Activated CD4-positive, alpha-beta T cell treated with anti-CD3 and anti-CD28 coated beads, Interleukin-2, amount 50 U/mL, for 48 hours (primary cell): Measurements from ENCODE around the gene FBN2.
"Not testable (repeated sequence)": the region's sequence is repeated elsewhere in the genome, so short reads cannot be mapped to it uniquely, and the experiment has no call there.

ENCODE experiments used
- DNase-seq, 2 experiments: peaks; one replicate each; pipeline ENCODE4 v3.0.0-alpha.2; 2020

FBN2 gene

GRCh38 chr5:128413356-128413755, 124.7 kb downstream of the FBN2 start:
- DNase-seq = no peak

GRCh38 chr5:128412145-128412930, 125.7 kb downstream of the FBN2 start:
- no peak for DNase-seq

- DNase-seq = no peak
Observed at GRCh38 chr5:128409166-128409800, 128.8 kb downstream of the FBN2 start.

GRCh38 chr5:128408622-128409021, 129.4 kb downstream of the FBN2 start:
- no peak for DNase-seq

GRCh38 chr5:128407944-128408343, 130.1 kb downstream of the FBN2 start:
- DNase-seq = no peak

- no peak for DNase-seq
Observed at GRCh38 chr5:128406803-128407202, 131.2 kb downstream of the FBN2 start.

GRCh38 chr5:128405159-128405558, 132.9 kb downstream of the FBN2 start:
- DNase-seq = no peak

GRCh38 chr5:128403333-128403732, 134.7 kb downstream of the FBN2 start:
- no peak for DNase-seq

GRCh38 chr5:128402506-128402905, 135.5 kb downstream of the FBN2 start:
- DNase-seq = no peak

- not testable (repeated sequence) for DNase-seq
Observed at GRCh38 chr5:128400766-128401165, 137.3 kb downstream of the FBN2 start.

- no peak for DNase-seq
Observed at GRCh38 chr5:128399111-128399510, 138.9 kb downstream of the FBN2 start.

- DNase-seq = no peak
Observed at GRCh38 chr5:128397876-128398275, 140.2 kb downstream of the FBN2 start.

- DNase-seq = no peak
Observed at GRCh38 chr5:128395073-128395472, 143.0 kb downstream of the FBN2 start.

- DNase-seq = no peak
Observed at GRCh38 chr5:128384068-128384467, 154.0 kb downstream of the FBN2 start.

- DNase-seq = no peak
Observed at GRCh38 chr5:128380337-128380736, 157.7 kb downstream of the FBN2 start.

- DNase-seq = no peak
Observed at GRCh38 chr5:128378632-128379031, 159.4 kb downstream of the FBN2 start.

- DNase-seq = no peak
Observed at GRCh38 chr5:128378196-128378595, 159.8 kb downstream of the FBN2 start.

- DNase-seq = no peak
Observed at GRCh38 chr5:128376577-128376976, 161.5 kb downstream of the FBN2 start.

GRCh38 chr5:128366147-128366546, 171.9 kb downstream of the FBN2 start:
- DNase-seq = no peak

- DNase-seq = no peak
Observed at GRCh38 chr5:128362370-128362769, 175.7 kb downstream of the FBN2 start.

- DNase-seq = no peak
Observed at GRCh38 chr5:128358826-128359225, 179.2 kb downstream of the FBN2 start.

GRCh38 chr5:128357226-128357625, 180.8 kb downstream of the FBN2 start:
- no peak for DNase-seq

GRCh38 chr5:128355961-128356360, 182.1 kb downstream of the FBN2 start:
- no peak for DNase-seq

GRCh38 chr5:128353441-128354107, 184.5 kb downstream of the FBN2 start:
- no peak for DNase-seq
